Mesothelial cell of epicardium (in vitro differentiated cells): Measurements from ENCODE around the gene FGGY. TPM values are rescaled to one million over a fixed set of nuclear protein-coding genes. Genes with fewer than 3 reads are reported as not detected.

Source experiments
- DNase-seq, 2 experiments: peaks; one replicate each; pipeline ENCODE4 v3.0.0; 2021; ENCODE audit warnings: low spot score in 2 of 2; ENCODE audit not compliant: unreplicated experiment in 2 of 2
- H3K27ac Mint-ChIP-seq: 2 replicates; pipeline ENCODE4 v1.8.0; 2021; ENCODE audit warnings: mixed read lengths
- H3K27me3 Mint-ChIP-seq: 2 replicates; pipeline ENCODE4 v1.8.0; 2021; ENCODE audit warnings: low read depth, mixed read lengths
- H3K36me3 Mint-ChIP-seq: 2 replicates; pipeline ENCODE4 v1.8.0; 2021; ENCODE audit warnings: mixed read lengths
- H3K4me1 Mint-ChIP-seq: 2 replicates; pipeline ENCODE4 v1.8.0; 2021; ENCODE audit warnings: mixed read lengths
- H3K4me3 Mint-ChIP-seq: 2 replicates; pipeline ENCODE4 v1.8.0; 2021; ENCODE audit warnings: mild to moderate bottlenecking, moderate library complexity, mixed read lengths
- H3K9me3 Mint-ChIP-seq: 2 replicates; pipeline ENCODE4 v1.8.0; 2021; ENCODE audit warnings: mixed read lengths
- total RNA-seq: library from RNA; stranded (reverse); gene quantifications from 3 replicates; pipeline ENCODE4 v1.2.1, GENCODE V29; 2021
- TF ChIP-seq, protein P1 (sequence below): fragments of 200-600 bp; sonication (generic); IDR thresholded peaks from one replicate; pipeline ENCODE4 v1.5.0; 2021; ENCODE audit warnings: antibody characterized with exemption; ENCODE audit not compliant: unreplicated experiment

The FGGY gene
- total RNA-seq, 1 donor from 2014 or later: 21.8 TPM

DNA sequence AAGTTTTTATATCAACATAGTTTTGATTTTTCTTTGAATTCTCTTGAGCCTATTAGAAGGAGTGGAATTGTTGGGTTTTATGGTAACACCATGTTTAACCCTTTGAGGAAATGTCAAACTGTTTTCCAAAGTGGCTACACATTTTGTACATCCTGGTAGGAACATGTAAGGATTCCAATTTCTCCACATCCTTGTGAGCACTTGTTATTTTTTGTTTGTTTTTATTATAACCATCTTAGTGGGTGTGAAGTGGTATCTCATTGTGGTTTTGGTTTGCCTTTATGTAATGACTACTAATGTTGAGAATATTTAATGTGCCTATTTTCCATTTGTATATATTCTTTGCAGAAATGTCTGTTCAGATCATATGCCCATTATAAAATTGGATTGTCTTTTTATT is 120.5 kb downstream of the FGGY start:
- Mint-ChIP-seq H3K9me3 (peaks cover 5% of the 10 kb centered on the region), H3K36me3 (peaks cover 5% of the 10 kb centered on the region), H3K4me1 (peaks cover 40% of the 10 kb centered on the region), H3K4me3 (no peak overlapping the region), H3K27ac (no peak overlapping the region), H3K27me3 (no peaks in the 10 kb centered on the region)
- DNase-seq: no peak
- TF ChIP-seq, protein P1, sequence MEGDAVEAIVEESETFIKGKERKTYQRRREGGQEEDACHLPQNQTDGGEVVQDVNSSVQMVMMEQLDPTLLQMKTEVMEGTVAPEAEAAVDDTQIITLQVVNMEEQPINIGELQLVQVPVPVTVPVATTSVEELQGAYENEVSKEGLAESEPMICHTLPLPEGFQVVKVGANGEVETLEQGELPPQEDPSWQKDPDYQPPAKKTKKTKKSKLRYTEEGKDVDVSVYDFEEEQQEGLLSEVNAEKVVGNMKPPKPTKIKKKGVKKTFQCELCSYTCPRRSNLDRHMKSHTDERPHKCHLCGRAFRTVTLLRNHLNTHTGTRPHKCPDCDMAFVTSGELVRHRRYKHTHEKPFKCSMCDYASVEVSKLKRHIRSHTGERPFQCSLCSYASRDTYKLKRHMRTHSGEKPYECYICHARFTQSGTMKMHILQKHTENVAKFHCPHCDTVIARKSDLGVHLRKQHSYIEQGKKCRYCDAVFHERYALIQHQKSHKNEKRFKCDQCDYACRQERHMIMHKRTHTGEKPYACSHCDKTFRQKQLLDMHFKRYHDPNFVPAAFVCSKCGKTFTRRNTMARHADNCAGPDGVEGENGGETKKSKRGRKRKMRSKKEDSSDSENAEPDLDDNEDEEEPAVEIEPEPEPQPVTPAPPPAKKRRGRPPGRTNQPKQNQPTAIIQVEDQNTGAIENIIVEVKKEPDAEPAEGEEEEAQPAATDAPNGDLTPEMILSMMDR: no peak

DNA sequence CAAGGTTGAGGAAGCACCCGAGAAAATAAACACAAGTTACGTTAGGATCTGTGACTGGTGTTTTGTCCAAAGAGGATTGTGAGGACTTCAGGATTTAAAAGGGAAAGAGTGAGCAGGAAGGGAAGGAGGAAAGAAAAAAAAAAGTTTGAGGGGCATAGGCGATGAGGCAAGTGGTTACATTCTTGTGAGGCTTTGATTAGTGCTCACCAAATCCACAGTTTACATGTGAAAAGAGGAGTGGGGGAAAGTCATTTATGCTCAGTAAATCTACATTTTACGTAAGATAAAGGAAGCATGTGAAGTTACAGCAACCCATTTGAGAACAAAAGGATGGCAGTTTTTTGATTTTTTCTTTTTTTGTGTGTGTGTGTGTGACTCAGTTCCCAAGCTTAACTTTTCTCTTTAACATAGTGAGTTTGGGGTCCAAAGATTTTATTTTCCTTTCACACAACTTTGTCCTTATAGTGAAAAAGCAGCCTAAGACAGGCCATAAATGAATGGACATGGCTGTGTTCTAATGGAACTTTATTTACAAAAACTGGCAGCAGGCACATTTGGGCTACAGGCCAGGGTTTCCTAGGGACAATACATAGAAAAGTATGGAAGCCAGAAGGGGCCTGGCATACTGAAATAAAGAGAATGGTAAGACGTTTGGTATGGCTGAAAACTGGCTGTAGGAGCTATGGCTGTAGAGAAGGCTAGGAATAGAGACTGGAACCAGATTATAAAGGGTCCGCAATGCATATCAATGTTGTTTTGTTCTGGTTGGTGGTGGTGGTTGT is 121.7 kb downstream of the FGGY start:
- Mint-ChIP-seq H3K4me3 (no peak overlapping the region), H3K27ac (peak overlapping the region; percentile 8), H3K4me1 (peaks cover 50% of the 10 kb centered on the region), H3K9me3 (peaks cover 5% of the 10 kb centered on the region), H3K27me3 (no peaks in the 10 kb centered on the region), H3K36me3 (peaks cover 5% of the 10 kb centered on the region)
- TF ChIP-seq, protein P1: no peak
- DNase-seq: no peak

DNA sequence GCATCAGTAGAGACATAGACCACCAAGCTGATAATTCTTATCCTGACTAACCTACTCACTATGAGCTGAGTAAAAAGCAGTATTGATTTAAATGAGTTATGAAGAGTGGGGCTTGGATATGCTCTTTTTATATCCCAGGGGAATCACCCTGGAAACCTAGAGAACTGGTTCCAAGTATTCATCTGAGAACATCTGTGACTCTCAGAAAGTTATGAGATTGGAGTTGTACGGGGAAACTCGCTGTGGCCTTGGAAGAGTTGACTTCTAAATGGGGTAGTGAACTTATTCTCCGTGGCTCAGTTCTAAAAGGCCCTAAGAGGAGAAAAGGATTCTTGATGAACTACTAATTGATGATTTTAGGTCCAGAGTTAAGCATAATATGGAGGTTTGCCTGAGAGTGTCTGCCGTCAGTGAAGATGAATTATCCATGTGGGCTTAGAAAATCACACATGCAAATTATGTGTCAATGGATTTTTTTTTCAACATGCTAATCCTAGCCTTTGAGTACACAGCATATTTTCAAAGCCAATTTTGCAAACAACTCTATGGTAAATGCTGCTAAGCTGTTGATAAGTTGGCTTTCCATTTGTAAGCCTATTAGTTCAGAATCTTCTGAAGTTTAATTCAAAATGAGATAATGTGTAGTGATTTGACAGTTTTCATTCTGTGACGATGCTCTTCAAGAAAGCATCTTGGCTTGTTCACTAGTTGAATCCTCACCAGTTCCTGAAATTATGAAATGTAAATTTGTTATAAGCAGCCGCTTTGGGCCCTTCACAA is 122.7 kb downstream of the FGGY start:
- Mint-ChIP-seq H3K4me1 (peaks cover 53% of the 10 kb centered on the region), H3K4me3 (no peak overlapping the region), H3K9me3 (peaks cover 5% of the 10 kb centered on the region), H3K36me3 (peaks cover 5% of the 10 kb centered on the region), H3K27me3 (no peaks in the 10 kb centered on the region), H3K27ac (peak overlapping the region; percentile 48)
- no peak for DNase-seq
- TF ChIP-seq, protein P1: no peak

DNA sequence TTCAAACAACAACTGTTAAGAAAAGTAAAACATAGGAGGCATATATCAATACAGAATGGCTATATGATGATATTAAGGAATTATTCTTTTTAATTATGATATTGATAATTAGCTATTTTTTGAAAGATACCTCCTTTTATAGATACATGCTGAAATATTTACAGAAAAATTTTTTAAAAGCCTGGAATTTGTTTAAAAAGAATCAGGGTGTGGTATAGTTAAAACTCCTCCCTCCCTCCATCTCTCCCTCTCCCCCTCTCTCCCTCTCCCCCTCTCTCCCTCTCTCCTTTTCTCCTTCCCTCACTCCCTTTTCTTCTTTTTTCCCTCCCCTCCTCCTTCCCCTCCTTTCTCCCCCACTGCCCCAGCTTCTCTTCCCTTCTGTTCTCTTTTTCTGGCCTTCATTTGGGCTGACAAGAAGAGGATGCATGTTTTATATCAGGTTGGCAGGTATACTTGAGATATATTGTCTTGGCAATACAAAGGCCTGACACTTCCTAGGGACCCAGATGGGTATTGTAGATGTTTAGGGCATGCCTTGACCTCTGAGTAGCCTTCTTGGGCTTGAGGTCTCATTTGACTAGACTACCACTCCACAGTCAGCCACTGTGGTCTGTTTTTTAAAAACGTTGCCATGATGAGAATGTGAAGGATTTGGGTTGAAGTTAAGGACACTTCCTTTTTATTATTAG is 124.5 kb downstream of the FGGY start:
- TF ChIP-seq, protein P1: no peak
- no peak overlapping the region for H3K4me3 Mint-ChIP-seq
- H3K36me3 Mint-ChIP-seq: peaks cover 1% of the 10 kb centered on the region
- H3K9me3 Mint-ChIP-seq: no peaks in the 10 kb centered on the region
- H3K27ac Mint-ChIP-seq: peak overlapping the region; percentile 10
- DNase-seq: no peak
- H3K27me3 Mint-ChIP-seq: no peaks in the 10 kb centered on the region
- H3K4me1 Mint-ChIP-seq: peaks cover 49% of the 10 kb centered on the region

DNA sequence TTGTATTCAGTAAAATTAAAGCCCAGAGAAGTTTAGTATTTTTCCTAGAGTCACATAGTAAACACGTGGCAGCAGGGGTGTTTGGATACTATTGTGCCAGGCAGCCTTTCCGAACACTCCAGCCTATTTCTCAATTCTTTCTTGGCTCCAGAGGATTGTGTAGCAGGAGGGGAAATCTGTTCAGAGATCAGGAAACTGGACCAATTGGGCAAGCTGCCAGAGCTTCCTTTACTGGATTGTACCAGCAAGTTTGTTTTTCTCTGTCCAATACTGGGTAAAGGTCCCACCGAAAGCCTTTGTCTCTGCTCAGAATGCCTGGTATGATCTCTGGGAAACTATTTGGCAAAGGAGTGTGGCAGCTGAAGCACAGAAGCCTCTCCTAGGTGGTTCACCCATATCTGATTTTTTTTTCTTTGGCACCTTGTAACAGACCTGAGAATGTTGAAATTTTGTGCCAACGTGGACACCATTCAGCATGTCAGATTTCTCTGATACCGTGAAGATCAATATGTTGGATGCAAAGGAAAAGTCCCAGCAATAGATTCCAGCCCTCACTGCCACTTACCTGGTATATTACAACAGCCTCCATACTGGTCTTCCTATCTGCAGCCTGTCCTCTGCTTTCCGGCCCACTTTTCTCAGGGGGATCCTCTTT is 126.2 kb downstream of the FGGY start:
- TF ChIP-seq, protein P1: no peak
- no peaks in the 10 kb centered on the region for H3K36me3 Mint-ChIP-seq
- H3K4me3 Mint-ChIP-seq: no peak overlapping the region
- H3K27me3 Mint-ChIP-seq: no peaks in the 10 kb centered on the region
- peak overlapping the region; percentile 17 for H3K27ac Mint-ChIP-seq
- DNase-seq: no peak
- H3K9me3 Mint-ChIP-seq: no peaks in the 10 kb centered on the region
- H3K4me1 Mint-ChIP-seq: peaks cover 62% of the 10 kb centered on the region
